Keratinocyte (primary cell): Measurements from ENCODE around the gene NANOS1. TPM values are rescaled to one million over a fixed set of nuclear protein-coding genes. Genes with fewer than 3 reads are reported as not detected.

ENCODE experiments used
- DNase-seq: peaks from one replicate; pipeline ENCODE4 v3.0.0-alpha.2; 2011; ENCODE audit warnings: low read depth, missing footprints, low spot score
- FAIRE-seq: peaks from 2 replicates; lab custom pipeline; 2011; peaks lifted over from hg19 to GRCh38; lab: Jason Lieb, UNC
- H2AFZ ChIP-seq: 2 replicates; pipeline ENCODE4 v1.6.0; 2012; ENCODE audit warnings: low read length, control low read depth, inconsistent platforms; ENCODE audit not compliant: control insufficient read depth
- H3K27ac ChIP-seq: 2 replicates; pipeline ENCODE4 v1.5.1; 2011; ENCODE audit warnings: low read length; ENCODE audit not compliant: control insufficient read depth, insufficient read depth
- H3K27me3 ChIP-seq: 3 replicates; pipeline ENCODE4 v1.6.0; 2011; ENCODE audit warnings: low read length; ENCODE audit not compliant: control insufficient read depth, insufficient read depth; ENCODE audit errors: extremely low read depth
- H3K36me3 ChIP-seq, 2 experiments: 2 replicates in 1 of 2; 3 replicates in 1 of 2; pipeline ENCODE4 v1.5.1; 2011; ENCODE audit warnings: low read length in 2 of 2, mild to moderate bottlenecking in 1 of 2; ENCODE audit not compliant: control insufficient read depth in 2 of 2, insufficient read depth in 2 of 2; ENCODE audit errors: extremely low read depth in 1 of 2
- H3K4me1 ChIP-seq: 3 replicates; pipeline ENCODE4 v1.5.1; 2011; ENCODE audit warnings: low read length; ENCODE audit not compliant: control insufficient read depth, insufficient read depth; ENCODE audit errors: extremely low read depth
- H3K4me2 ChIP-seq: 3 replicates; pipeline ENCODE4 v1.6.0; 2011; ENCODE audit warnings: low read depth, low read length; ENCODE audit not compliant: control insufficient read depth, insufficient read depth; ENCODE audit errors: extremely low read depth
- H3K4me3 ChIP-seq, 3 experiments: fragments of 200-600 bp in 1 of 3; sonication (generic) in 1 of 3; 2 replicates in 2 of 3; 3 replicates in 1 of 3; pipeline ENCODE4 v1.5.1; 2011 to 2016; ENCODE audit warnings: low read length in 3 of 3, mild to moderate bottlenecking in 3 of 3, control low read depth in 2 of 3, inconsistent platforms in 1 of 3, low read depth in 1 of 3, mixed read lengths in 1 of 3, mixed run types in 1 of 3, moderate library complexity in 1 of 3; ENCODE audit not compliant: control insufficient read depth in 2 of 3, insufficient read depth in 2 of 3; ENCODE audit errors: extremely low read depth in 1 of 3
- H3K79me2 ChIP-seq: 2 replicates; pipeline ENCODE4 v1.6.0; 2012; ENCODE audit warnings: low read length; ENCODE audit not compliant: control insufficient read depth, insufficient read depth
- H3K9ac ChIP-seq: 3 replicates; pipeline ENCODE4 v1.6.0; 2011; ENCODE audit warnings: low read length; ENCODE audit not compliant: control insufficient read depth, insufficient read depth; ENCODE audit errors: extremely low read depth
- H3K9me1 ChIP-seq: 3 replicates; pipeline ENCODE4 v1.6.0; 2011; ENCODE audit warnings: low read length; ENCODE audit not compliant: control insufficient read depth, insufficient read depth; ENCODE audit errors: extremely low read depth
- H3K9me3 ChIP-seq: 2 replicates; pipeline ENCODE4 v1.5.1; 2012; ENCODE audit warnings: low read depth, low read length; ENCODE audit not compliant: control insufficient read depth
- H4K20me1 ChIP-seq: 3 replicates; pipeline ENCODE4 v1.6.0; 2011; ENCODE audit warnings: low read length; ENCODE audit not compliant: control insufficient read depth, insufficient read depth; ENCODE audit errors: extremely low read depth
- CTCF ChIP-seq, 3 experiments: IDR thresholded peaks in 1 of 3; conservative IDR thresholded peaks in 1 of 3; optimal IDR thresholded peaks in 1 of 3; 2 replicates in 2 of 3; 3 replicates in 1 of 3; pipeline versions ENCODE3 to v1.5.1; 2011; ENCODE audit warnings: low read length in 3 of 3, mild to moderate bottlenecking in 3 of 3, moderate library complexity in 2 of 3, control low read depth in 1 of 3, inconsistent platforms in 1 of 3; ENCODE audit not compliant: insufficient read depth in 2 of 3; ENCODE audit errors: extremely low read depth in 1 of 3
- EZH2 ChIP-seq: IDR thresholded peaks from one replicate; pipeline ENCODE4 v1.6.1; 2012; ENCODE audit warnings: inconsistent platforms, mild to moderate bottlenecking, low read length, moderate library complexity
- dilution Hi-C: fragments of 300-500 bp; cut with MboI; formaldehyde crosslinking; loops from one replicate; pipeline ENCODE4 v1.7.0; 2020; ENCODE audit warnings: low sequenced_read_pairs; ENCODE audit not compliant: extremely low pct_ligation_motif_present
- polyA plus RNA-seq, 5 experiments: library from polyadenylated mRNA; depleted of rRNA in 3 of 5; stranded (reverse) in 3 of 5; stranded (forward) in 1 of 5; unstranded in 1 of 5; fragments of >200 nt; gene quantifications; 1 replicate in 1 of 5; 2 replicates in 3 of 5; 3 replicates in 1 of 5; pipeline versions ENCODE4 v1.2.1 to v1.2.3, GENCODE V29; 2011 to 2012; ENCODE audit warnings: missing spikeins in 2 of 5, low read depth in 1 of 5, low replicate concordance in 1 of 5

The NANOS1 gene
- polyA plus RNA-seq, 1 donor (not counting 4 experiments of a cell fraction or from before 2014, with no cell fraction given), result 2.1 TPM

GRCh38 chr10:119055472-119055871 is 26.0 kb downstream of the NANOS1 start:
- peaks cover 5% of the 10 kb centered on the region for H4K20me1 ChIP-seq
- dilution Hi-C loops, result no loop called here

GRCh38 chr10:119058010-119058409 is 28.5 kb downstream of the NANOS1 start:
- FAIRE-seq (no peak), DNase-seq (no peak)
- H2AFZ ChIP-seq, result no peak overlapping the region
- no peak overlapping the region for H3K9ac ChIP-seq
- H3K4me3 ChIP-seq, result no peak overlapping the region
- no peaks in the 10 kb centered on the region for H3K9me3 ChIP-seq
- peaks cover 75% of the 10 kb centered on the region for H3K79me2 ChIP-seq
- TF ChIP-seq EZH2, result no peak
- no peak for TF ChIP-seq CTCF (optimal IDR thresholded peaks at IDR 0.05 in 1 of 3, IDR thresholded peaks at IDR 0.05 in 1 of 3, conservative IDR thresholded peaks at IDR 0.05 in 1 of 3; ENCODE audit: extremely low read depth in 1 of 3, insufficient read depth in 2 of 3, low read length in 3 of 3)
- dilution Hi-C loops, result no loop called here
- H3K27me3 ChIP-seq, result no peaks in the 10 kb centered on the region
- no peak overlapping the region for H3K4me2 ChIP-seq
- peaks cover 45 to 46% of the 10 kb centered on the region in 2 experiments for H3K36me3 ChIP-seq
- H3K9me1 ChIP-seq, result no peaks in the 10 kb centered on the region
- H3K27ac ChIP-seq, result no peak overlapping the region
- H4K20me1 ChIP-seq, result peaks cover 5% of the 10 kb centered on the region
- no peaks in the 10 kb centered on the region for H3K4me1 ChIP-seq

More at GRCh38 chr10:119055472-119055871, 26.0 kb downstream of the NANOS1 start:
- H3K79me2 ChIP-seq, result peaks cover 70% of the 10 kb centered on the region
- no peak overlapping the region for H3K4me3 ChIP-seq
- H3K27ac ChIP-seq, result no peak overlapping the region
- no peak overlapping the region for H3K9ac ChIP-seq
- H3K27me3 ChIP-seq, result no peaks in the 10 kb centered on the region
- TF ChIP-seq EZH2 (no peak), CTCF (optimal IDR thresholded peaks at IDR 0.05 in 1 of 3, IDR thresholded peaks at IDR 0.05 in 1 of 3, conservative IDR thresholded peaks at IDR 0.05 in 1 of 3; ENCODE audit: extremely low read depth in 1 of 3, insufficient read depth in 2 of 3, low read length in 3 of 3) (no peak)
- no peak for DNase-seq
- no peaks in the 10 kb centered on the region for H3K9me1 ChIP-seq
- H3K36me3 ChIP-seq, result peaks cover 45 to 46% of the 10 kb centered on the region in 2 experiments
- H3K4me1 ChIP-seq, result no peaks in the 10 kb centered on the region
- H3K9me3 ChIP-seq, result no peaks in the 10 kb centered on the region
- no peak for FAIRE-seq
- no peak overlapping the region for H3K4me2 ChIP-seq
- no peak overlapping the region for H2AFZ ChIP-seq
